ENCODE results near the gene CYP3A5.

The CYP3A5 gene

GRCh38 chr7:99623091-99623693 lies 56.6 kb downstream of the CYP3A5 start:
- Histone ChIP-seq H3K27ac (ENCODE audit: low read depth, low read length) (no peak overlapping the region), H3K36me3 (ENCODE audit: insufficient read depth, low read length) (peaks cover 99% of the 10 kb centered on the region), H3K9ac (ENCODE audit: low read depth, low read length) (no peak overlapping the region), H3K4me3 (ENCODE audit: low read length) (no peak overlapping the region), H3K9me3 (ENCODE audit: insufficient read depth, low read depth, low read length) (no peaks in the 10 kb centered on the region), H3K27me3 (ENCODE audit: insufficient read depth, low read length) (no peaks in the 10 kb centered on the region), H3K4me1 (ENCODE audit: insufficient read depth, low read length) (peaks cover 6% of the 10 kb centered on the region; the same call in 1 of the 2 replicates)
- 94% methylated on average over 7 of the region's 7 CpGs for WGBS

GRCh38 chr7:99622596-99622995 lies 57.2 kb downstream of the CYP3A5 start:
- Histone ChIP-seq H3K27ac (ENCODE audit: low read depth, low read length) (no peak overlapping the region), H3K9me3 (ENCODE audit: insufficient read depth, low read depth, low read length) (no peaks in the 10 kb centered on the region), H3K36me3 (ENCODE audit: insufficient read depth, low read length) (peaks cover 95% of the 10 kb centered on the region), H3K27me3 (ENCODE audit: insufficient read depth, low read length) (no peaks in the 10 kb centered on the region), H3K4me1 (ENCODE audit: insufficient read depth, low read length) (peaks cover 8% of the 10 kb centered on the region; the same call in 1 of the 2 replicates), H3K4me3 (ENCODE audit: low read length) (no peak overlapping the region), H3K9ac (ENCODE audit: low read depth, low read length) (no peak overlapping the region)
- 95% methylated on average over 10 of the region's 10 CpGs for WGBS

- 94% methylated on average over 5 of the region's 5 CpGs for WGBS
- Histone ChIP-seq H3K4me3 (ENCODE audit: low read length) (no peak overlapping the region), H3K4me1 (ENCODE audit: insufficient read depth, low read length) (peaks cover 11% of the 10 kb centered on the region; the same call in 1 of the 2 replicates), H3K27ac (ENCODE audit: low read depth, low read length) (no peak overlapping the region), H3K36me3 (ENCODE audit: insufficient read depth, low read length) (peaks cover 82% of the 10 kb centered on the region), H3K9ac (ENCODE audit: low read depth, low read length) (no peak overlapping the region), H3K27me3 (ENCODE audit: insufficient read depth, low read length) (no peaks in the 10 kb centered on the region), H3K9me3 (ENCODE audit: insufficient read depth, low read depth, low read length) (no peaks in the 10 kb centered on the region)
These were observed 58.5 kb downstream of the CYP3A5 start for GRCh38 chr7:99621271-99621670.

GRCh38 chr7:99619571-99620130 lies 60.1 kb downstream of the CYP3A5 start:
- H3K4me3 ChIP-seq (ENCODE audit: low read length): no peak overlapping the region
- 96% methylated on average over 18 of the region's 18 CpGs for WGBS
- no peaks in the 10 kb centered on the region for H3K27me3 ChIP-seq (ENCODE audit: insufficient read depth, low read length)
- no peak overlapping the region for H3K27ac ChIP-seq (ENCODE audit: low read depth, low read length)
- H3K9ac ChIP-seq (ENCODE audit: low read depth, low read length): no peak overlapping the region
- H3K9me3 ChIP-seq (ENCODE audit: insufficient read depth, low read depth, low read length): no peaks in the 10 kb centered on the region
- H3K4me1 ChIP-seq (ENCODE audit: insufficient read depth, low read length): peaks cover 13% of the 10 kb centered on the region; the same call in 1 of the 2 replicates
- H3K36me3 ChIP-seq (ENCODE audit: insufficient read depth, low read length): peaks cover 65% of the 10 kb centered on the region

- no peaks in the 10 kb centered on the region for H3K9me3 ChIP-seq (ENCODE audit: insufficient read depth, low read depth, low read length)
- no peak overlapping the region for H3K9ac ChIP-seq (ENCODE audit: low read depth, low read length)
- H3K27me3 ChIP-seq (ENCODE audit: insufficient read depth, low read length): no peaks in the 10 kb centered on the region
- H3K27ac ChIP-seq (ENCODE audit: low read depth, low read length): no peak overlapping the region
- H3K4me1 ChIP-seq (ENCODE audit: insufficient read depth, low read length): peaks cover 13% of the 10 kb centered on the region; the same call in 1 of the 2 replicates
- WGBS: 92% methylated on average over 3 of the region's 3 CpGs
- H3K4me3 ChIP-seq (ENCODE audit: low read length): no peak overlapping the region
- peaks cover 56% of the 10 kb centered on the region for H3K36me3 ChIP-seq (ENCODE audit: insufficient read depth, low read length)
These were observed 61.1 kb downstream of the CYP3A5 start for GRCh38 chr7:99618726-99619125.

GRCh38 chr7:99617192-99617781 lies 62.5 kb downstream of the CYP3A5 start:
- peak overlapping the region; percentile 67 for H3K4me3 ChIP-seq (ENCODE audit: low read length)
- no peaks in the 10 kb centered on the region for H3K27me3 ChIP-seq (ENCODE audit: insufficient read depth, low read length)
- peak overlapping the region; percentile 94 for H3K9ac ChIP-seq (ENCODE audit: low read depth, low read length)
- H3K27ac ChIP-seq (ENCODE audit: low read depth, low read length): peak overlapping the region; percentile 70
- peaks cover 42% of the 10 kb centered on the region for H3K36me3 ChIP-seq (ENCODE audit: insufficient read depth, low read length)
- no peaks in the 10 kb centered on the region for H3K9me3 ChIP-seq (ENCODE audit: insufficient read depth, low read depth, low read length)
- H3K4me1 ChIP-seq (ENCODE audit: insufficient read depth, low read length): peaks cover 13% of the 10 kb centered on the region; the same call in 1 of the 2 replicates
- 20% methylated on average over 22 of the region's 22 CpGs for WGBS

- Histone ChIP-seq H3K27ac (ENCODE audit: low read depth, low read length) (peak within 1 kb of the TSS; percentile 79), H3K4me3 (ENCODE audit: low read length) (peak within 1 kb of the TSS; percentile 67), H3K27me3 (ENCODE audit: insufficient read depth, low read length) (no peaks in the 10 kb centered on the region), H3K4me1 (ENCODE audit: insufficient read depth, low read length) (peaks cover 13% of the 10 kb centered on the region; the same call in 1 of the 2 replicates), H3K36me3 (ENCODE audit: insufficient read depth, low read length) (peaks cover 35% of the 10 kb centered on the region), H3K9me3 (ENCODE audit: insufficient read depth, low read depth, low read length) (no peaks in the 10 kb centered on the region), H3K9ac (ENCODE audit: low read depth, low read length) (peak within 1 kb of the TSS; percentile 94)
- under 1% methylated on average over 60 of the region's 60 CpGs for WGBS
These were observed 63.2 kb downstream of the CYP3A5 start, which contains the start of gene ZSCAN25 for GRCh38 chr7:99616359-99617191. ZSCAN25 (plus strand) TSS chr7:99616946; CDS start chr7:99619607, 2,661 bp downstream.

- Histone ChIP-seq H3K4me1 (ENCODE audit: insufficient read depth, low read length) (peaks cover 13% of the 10 kb centered on the region; the same call in 1 of the 2 replicates), H3K36me3 (ENCODE audit: insufficient read depth, low read length) (peaks cover 29% of the 10 kb centered on the region), H3K9ac (ENCODE audit: low read depth, low read length) (peak overlapping the region; percentile 94), H3K4me3 (ENCODE audit: low read length) (peak overlapping the region; percentile 67), H3K27me3 (ENCODE audit: insufficient read depth, low read length) (no peaks in the 10 kb centered on the region), H3K27ac (ENCODE audit: low read depth, low read length) (no peak overlapping the region), H3K9me3 (ENCODE audit: insufficient read depth, low read depth, low read length) (no peaks in the 10 kb centered on the region)
- WGBS: 97% methylated on average over 5 of the region's 5 CpGs
These were observed 63.8 kb downstream of the CYP3A5 start for GRCh38 chr7:99615989-99616358.

- no peak overlapping the region for H3K4me3 ChIP-seq (ENCODE audit: low read length)
- no peaks in the 10 kb centered on the region for H3K9me3 ChIP-seq (ENCODE audit: insufficient read depth, low read depth, low read length)
- H3K36me3 ChIP-seq (ENCODE audit: insufficient read depth, low read length): peaks cover 14% of the 10 kb centered on the region
- H3K9ac ChIP-seq (ENCODE audit: low read depth, low read length): no peak overlapping the region
- H3K27me3 ChIP-seq (ENCODE audit: insufficient read depth, low read length): peaks cover 5% of the 10 kb centered on the region; the same call in 1 of the 2 replicates
- 69% methylated on average over 3 of the region's 3 CpGs for WGBS
- no peak overlapping the region for H3K27ac ChIP-seq (ENCODE audit: low read depth, low read length)
- H3K4me1 ChIP-seq (ENCODE audit: insufficient read depth, low read length): peaks cover 13% of the 10 kb centered on the region; the same call in 1 of the 2 replicates
These were observed 65.3 kb downstream of the CYP3A5 start for GRCh38 chr7:99614495-99614894.

- Histone ChIP-seq H3K9ac (ENCODE audit: low read depth, low read length) (no peak overlapping the region), H3K36me3 (ENCODE audit: insufficient read depth, low read length) (no peaks in the 10 kb centered on the region), H3K27ac (ENCODE audit: low read depth, low read length) (no peak overlapping the region), H3K27me3 (ENCODE audit: insufficient read depth, low read length) (peaks cover 5% of the 10 kb centered on the region; the same call in 1 of the 2 replicates), H3K9me3 (ENCODE audit: insufficient read depth, low read depth, low read length) (no peaks in the 10 kb centered on the region), H3K4me1 (ENCODE audit: insufficient read depth, low read length) (no peaks in the 10 kb centered on the region), H3K4me3 (ENCODE audit: low read length) (no peak overlapping the region)
- 70% methylated on average over 9 of the region's 9 CpGs for WGBS
These were observed 72.2 kb downstream of the CYP3A5 start for GRCh38 chr7:99607548-99607947.

All from HUES64 (cell line).